SK-N-SH (cell line): ENCODE results near the gene IGF2BP2. TPM values are rescaled to one million over a fixed set of nuclear protein-coding genes. Genes with fewer than 3 reads are reported as not detected.

ENCODE experiments used
- CTCF ChIA-PET: fragments of 300-600, 350-600 bp; formaldehyde crosslinking; extraction: SDS; loops from one replicate; lab custom pipeline; 2021; lab: Yijun Ruan, JAX
- POLR2A ChIA-PET: fragments of 350-600 bp; sonication (Branson Sonifier 250); formaldehyde crosslinking; extraction: SDS; loops from one replicate; lab custom pipeline; 2020; ENCODE audit warnings: antibody characterized with exemption, inconsistent platforms; lab: Yijun Ruan, JAX
- DNase-seq: peaks from one replicate; pipeline ENCODE4 v3.0.0; 2012
- H2AFZ ChIP-seq: fragments of 200-600 bp; sonication (generic); 2 replicates; pipeline ENCODE4 v1.8.1; 2016; ENCODE audit warnings: antibody characterized with exemption, mild to moderate bottlenecking, low read depth
- H3F3A ChIP-seq: fragments of 200-600 bp; sonication (generic); replicated peaks from 2 replicates; pipeline ENCODE3; 2016; ENCODE audit warnings: antibody characterized with exemption, mild to moderate bottlenecking; ENCODE audit not compliant: insufficient read depth
- H3K27ac ChIP-seq, 2 experiments: fragments of 200-500 bp in 1 of 2; fragments of 200-600 bp in 1 of 2; sonication (Bioruptor generic) in 1 of 2; sonication (generic), shearing (Covaris generic) in 1 of 2; 2 replicates each; pipeline versions ENCODE4 v1.5.1 to v1.6.1; 2014 to 2016; ENCODE audit warnings: low read depth in 2 of 2, inconsistent platforms in 1 of 2, low read length in 1 of 2, mild to moderate bottlenecking in 1 of 2, mixed read lengths in 1 of 2
- H3K27me3 ChIP-seq: fragments of 200-600 bp; sonication (generic), shearing (Covaris generic); 2 replicates; pipeline ENCODE4 v1.6.1; 2016; ENCODE audit warnings: mixed run types; ENCODE audit not compliant: insufficient read depth
- H3K36me3 ChIP-seq, 2 experiments: fragments of 200-500 bp in 1 of 2; fragments of 200-600 bp in 1 of 2; sonication (Bioruptor generic) in 1 of 2; sonication (generic) in 1 of 2; replicated peaks in 1 of 2; 2 replicates each; pipeline versions ENCODE3 to v1.5.1; 2014 to 2016; ENCODE audit warnings: low read length in 1 of 2, mild to moderate bottlenecking in 1 of 2; ENCODE audit not compliant: insufficient read depth in 2 of 2, control insufficient read depth in 1 of 2
- H3K4me1 ChIP-seq, 2 experiments: fragments of 200-500 bp in 1 of 2; fragments of 200-600 bp in 1 of 2; sonication (Bioruptor generic) in 1 of 2; sonication (generic), shearing (Covaris generic) in 1 of 2; 2 replicates each; pipeline versions ENCODE4 v1.5.1 to v1.6.1; 2014 to 2016; ENCODE audit warnings: low read depth in 1 of 2, low read length in 1 of 2, mixed run types in 1 of 2; ENCODE audit not compliant: insufficient read depth in 2 of 2, control insufficient read depth in 1 of 2
- H3K4me2 ChIP-seq: fragments of 200-600 bp; sonication (generic), shearing (Covaris generic); 2 replicates; pipeline ENCODE4 v1.6.1; 2017; ENCODE audit warnings: mixed run types
- H3K4me3 ChIP-seq, 2 experiments: fragments of 200-500 bp in 1 of 2; fragments of 200-600 bp in 1 of 2; sonication (Bioruptor generic) in 1 of 2; sonication (generic), shearing (Covaris generic) in 1 of 2; 2 replicates each; pipeline versions ENCODE4 v1.5.1 to v1.8.1; 2014 to 2016; ENCODE audit warnings: low read depth in 2 of 2, inconsistent platforms in 1 of 2, low read length in 1 of 2, mild to moderate bottlenecking in 1 of 2, mixed read lengths in 1 of 2, moderate library complexity in 1 of 2
- H3K79me2 ChIP-seq: fragments of 200-600 bp; sonication (generic); 2 replicates; pipeline ENCODE4 v1.8.1; 2017; ENCODE audit warnings: mild to moderate bottlenecking; ENCODE audit not compliant: insufficient read depth
- H3K9ac ChIP-seq: fragments of 200-600 bp; sonication (generic); 2 replicates; pipeline ENCODE4 v1.6.1; 2017; ENCODE audit warnings: mixed run types
- H3K9me2 ChIP-seq: fragments of 200-600 bp; sonication (generic); 2 replicates; pipeline ENCODE4 v1.6.1; 2017; ENCODE audit warnings: mixed run types
- H3K9me3 ChIP-seq: fragments of 200-600 bp; sonication (generic); 2 replicates; pipeline ENCODE4 v1.6.1; 2017; ENCODE audit warnings: mixed run types, mild to moderate bottlenecking, moderate library complexity
- H4K20me1 ChIP-seq: fragments of 200-600 bp; sonication (generic); 2 replicates; pipeline ENCODE4 v1.6.1; 2017; ENCODE audit warnings: mild to moderate bottlenecking, mixed run types; ENCODE audit not compliant: insufficient read depth
- EP300 ChIP-seq, 2 experiments: IDR thresholded peaks; 2 replicates each; pipeline versions ENCODE4 v1.4.0 to v1.6.1; 2012; ENCODE audit warnings: borderline replicate concordance in 1 of 2, low read depth in 1 of 2, low read length in 1 of 2
- EZH2phosphoT487 ChIP-seq: fragments of 200-600 bp; sonication (generic); IDR thresholded peaks from 2 replicates; pipeline ENCODE4 v1.6.1; 2017; ENCODE audit warnings: low read depth, mixed run types, mild to moderate bottlenecking, antibody characterized with exemption, moderate library complexity, borderline replicate concordance
- FOSL2 ChIP-seq: IDR thresholded peaks from 2 replicates; pipeline ENCODE4 v1.4.0; 2012; ENCODE audit warnings: low read depth, mild to moderate bottlenecking, moderate library complexity, borderline replicate concordance
- MAX ChIP-seq: IDR thresholded peaks from 2 replicates; pipeline ENCODE4 v1.4.0; 2012; ENCODE audit warnings: low read depth
- MEF2A ChIP-seq: IDR thresholded peaks from 2 replicates; pipeline ENCODE4 v1.4.0; 2012; ENCODE audit warnings: low read depth, borderline replicate concordance
- NFIC ChIP-seq: IDR thresholded peaks from 2 replicates; pipeline ENCODE4 v1.4.0; 2012; ENCODE audit warnings: borderline replicate concordance
- NRF1 ChIP-seq: IDR thresholded peaks from 2 replicates; pipeline ENCODE4 v1.6.1; 2012; ENCODE audit warnings: low read depth, mild to moderate bottlenecking, low read length
- PBX3 ChIP-seq: IDR thresholded peaks from 2 replicates; pipeline ENCODE4; 2012
- POLR2AphosphoS5 ChIP-seq: IDR thresholded peaks from 2 replicates; pipeline ENCODE4 v1.6.1; 2012; ENCODE audit warnings: low read depth, low read length
- RAD21 ChIP-seq: IDR thresholded peaks from 2 replicates; pipeline ENCODE4 v1.6.1; 2012; ENCODE audit warnings: mild to moderate bottlenecking, low read length
- RCOR1 ChIP-seq: fragments of 150-350 bp; IDR thresholded peaks from 2 replicates; pipeline ENCODE4 v1.6.1; 2017; ENCODE audit warnings: antibody characterized with exemption, low read length
- SMC3 ChIP-seq: IDR thresholded peaks from 2 replicates; pipeline ENCODE4 v1.6.1; 2012; ENCODE audit warnings: low read depth, low read length, improper control_type of control experiment
- TCF12 ChIP-seq: IDR thresholded peaks from 2 replicates; pipeline ENCODE4 v1.4.0; 2012
- USF1 ChIP-seq: IDR thresholded peaks from 2 replicates; pipeline ENCODE4 v1.4.0; 2012; ENCODE audit warnings: low read depth, borderline replicate concordance
- ZBTB33 ChIP-seq: IDR thresholded peaks from 2 replicates; pipeline ENCODE4 v1.4.0; 2012; ENCODE audit warnings: low read depth, borderline replicate concordance
- WGBS: methylation state at CpG from one replicate; pipeline ENCODE4 v1.1.6; 2017; ENCODE audit warnings: low lambda C conversion rate; 5-methylcytosine and 5-hydroxymethylcytosine counted together
- polyA plus RNA-seq, 3 experiments: library from polyadenylated mRNA; depleted of rRNA; stranded (reverse); fragments of >200 nt; gene quantifications; 2 replicates each; pipeline ENCODE4 v1.2.3, GENCODE V29; 2012

Gene IGF2BP2
- polyA plus RNA-seq, 1 of the 3 experiments (the other 2 are of a cell fraction), result 5.4 TPM

- Histone ChIP-seq H2AFZ (no peak overlapping the region), H3K4me2 (no peak overlapping the region), H3F3A (peaks cover 35% of the 10 kb centered on the region), H3K36me3 (no peaks in the 10 kb centered on the region), H3K9me2 (no peaks in the 10 kb centered on the region), H3K4me1 (peaks cover 4 to 52% of the 10 kb centered on the region in 2 experiments; a peak in 3 of 4 replicates), H3K4me3 (no peak overlapping the region), H3K27ac (peak overlapping the region in 1 of 2 experiments; percentile 67; a peak in 2 of 4 replicates), H3K79me2 (peaks cover 100% of the 10 kb centered on the region), H4K20me1 (peaks cover 38% of the 10 kb centered on the region), H3K9me3 (no peaks in the 10 kb centered on the region), H3K27me3 (no peaks in the 10 kb centered on the region), H3K9ac (no peak overlapping the region)
- 48% methylated on average over 3 of the region's 3 CpGs for WGBS
- TF ChIP-seq SMC3 (no peak), FOSL2 (peak; percentile 29; the same call in 1 of the 2 replicates), ZBTB33 (no peak), PBX3 (peak; percentile 62), TCF12 (peak; percentile 14; the same call in 1 of the 2 replicates)
- no peak for DNase-seq
- POLR2A ChIA-PET, result no interaction called here
- CTCF ChIA-PET, result interaction anchor here (2.2 to 2.7 kb wide), 2 partner anchors 35 to 56 kb away, joined by 7 to 9 read pairs; no protein-coding TSS in a partner anchor
Measured at GRCh38 chr3:185712337-185712736, 112.5 kb downstream of the IGF2BP2 start.

GRCh38 chr3:185711255-185711870 lies 113.5 kb downstream of the IGF2BP2 start:
- Histone ChIP-seq H3K4me2 (peak overlapping the region; percentile 61), H3K9ac (no peak overlapping the region), H3K9me2 (no peaks in the 10 kb centered on the region), H3K27ac (peak overlapping the region in 1 of 2 experiments; percentile 67; a peak in 2 of 4 replicates), H3F3A (peaks cover 29% of the 10 kb centered on the region), H3K79me2 (peaks cover 100% of the 10 kb centered on the region), H2AFZ (no peak overlapping the region), H3K36me3 (no peaks in the 10 kb centered on the region), H3K9me3 (no peaks in the 10 kb centered on the region), H3K4me3 (no peak overlapping the region), H4K20me1 (peaks cover 38% of the 10 kb centered on the region), H3K27me3 (no peaks in the 10 kb centered on the region), H3K4me1 (peaks cover 0 to 42% of the 10 kb centered on the region in 2 experiments; a peak in 3 of 4 replicates)
- no peak for DNase-seq
- WGBS, result 38% methylated on average over 8 of the region's 8 CpGs
- ChIA-PET CTCF (interaction anchor here (0.8 to 2.7 kb wide), 6 partner anchors 8 to 57 kb away, joined by 3 to 9 read pairs (median 5); no protein-coding TSS in a partner anchor), POLR2A (no interaction called here)
- no peak for TF ChIP-seq EP300 (IDR thresholded peaks at IDR 0.05; ENCODE audit: borderline replicate concordance in 1 of 2, low read depth in 1 of 2, low read length in 1 of 2)
- no peak for TF ChIP-seq MEF2A
- no peak for TF ChIP-seq NRF1
- TF ChIP-seq TCF12, result peak; percentile 57; the same call in 1 of the 2 replicates
- TF ChIP-seq EZH2phosphoT487, result no peak
- peak; percentile 51 for TF ChIP-seq PBX3
- no peak for TF ChIP-seq MAX
- TF ChIP-seq POLR2AphosphoS5, result no peak
- no peak for TF ChIP-seq RAD21
- no peak for TF ChIP-seq USF1
- TF ChIP-seq NFIC, result no peak
- no peak for TF ChIP-seq RCOR1
- TF ChIP-seq FOSL2, result no peak
